Ishikawa (cell line): Measurements from ENCODE around the gene ITIH2.

Experiments used
- CEBPB ChIP-seq: IDR thresholded peaks from 2 replicates; pipeline ENCODE4 v1.6.1; 2012
- EP300 ChIP-seq: IDR thresholded peaks from 2 replicates; pipeline ENCODE4 v1.6.1; 2012; ENCODE audit warnings: borderline replicate concordance
- MAX ChIP-seq: IDR thresholded peaks from 2 replicates; pipeline ENCODE4 v1.6.1; 2012
- RAD21 ChIP-seq: IDR thresholded peaks from 2 replicates; pipeline ENCODE4 v1.6.1; 2012; ENCODE audit warnings: low read depth
- USF1 ChIP-seq: IDR thresholded peaks from 2 replicates; pipeline ENCODE4 v1.6.1; 2012
- YY1 ChIP-seq: IDR thresholded peaks from 2 replicates; pipeline ENCODE4 v1.6.1; 2012; ENCODE audit warnings: low read depth

GRCh38 chr10:7659560-7659959 lies 43.6 kb upstream of the ITIH2 start:
- TF ChIP-seq EP300 (no peak), MAX (no peak), RAD21 (no peak), CEBPB (no peak), USF1 (no peak), YY1 (no peak)
